Neural cell (in vitro differentiated cells): ENCODE measurements around the gene GBE1. TPM values are rescaled to one million over a fixed set of nuclear protein-coding genes. Genes with fewer than 3 reads are reported as not detected.

Experiments used
- polyA plus RNA-seq: library from polyadenylated mRNA; depleted of rRNA; stranded (reverse); fragments of >200 nt; gene quantifications from 2 replicates; pipeline ENCODE4 v1.2.3, GENCODE V29; 2014
- small RNA-seq, 3 experiments: library from RNA; depleted of rRNA; stranded (forward); fragments of <200 nt; gene quantifications; one replicate each; pipeline ENCODE3, GENCODE V24; 2012

Gene GBE1
- polyA plus RNA-seq, 1 donor from 2014 or later: 2.4 TPM

Small RNAs within 50 kb of the gene (small RNA-seq; reads per million reads assigned to genes)
- gene AC017015.1 (0 reads per million in 3 experiments), gene RNU2-28P (0.03 to 11.7 (median 0.77) reads per million in 3 experiments)
